ENCODE measurements around the gene BRPF1.

BRPF1 gene

DNA sequence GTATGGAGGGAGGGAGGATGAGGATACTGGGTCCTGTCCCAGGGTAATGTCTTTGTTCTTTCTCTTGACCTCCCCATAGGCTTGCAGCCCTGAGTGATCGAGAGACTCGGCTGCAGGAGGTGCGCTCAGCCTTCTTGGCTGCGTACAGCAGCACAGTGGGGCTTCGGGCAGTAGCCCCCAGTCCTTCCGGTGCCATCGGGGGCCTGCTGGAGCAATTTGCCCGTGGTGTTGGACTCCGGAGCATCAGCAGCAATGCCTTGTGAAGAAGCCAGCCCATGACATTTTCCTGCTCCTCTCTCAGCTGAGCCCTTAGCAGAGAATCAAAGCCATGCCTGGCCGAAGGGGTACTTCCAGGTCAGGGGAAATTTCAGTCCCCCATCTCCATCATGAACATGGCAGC, 29.8 kb upstream of the BRPF1 start:
- no peak for DNase-seq

- DNase-seq: no peak
These were observed 28.3 kb upstream of the BRPF1 start for GRCh38 chr3:9703240-9703639.

DNA sequence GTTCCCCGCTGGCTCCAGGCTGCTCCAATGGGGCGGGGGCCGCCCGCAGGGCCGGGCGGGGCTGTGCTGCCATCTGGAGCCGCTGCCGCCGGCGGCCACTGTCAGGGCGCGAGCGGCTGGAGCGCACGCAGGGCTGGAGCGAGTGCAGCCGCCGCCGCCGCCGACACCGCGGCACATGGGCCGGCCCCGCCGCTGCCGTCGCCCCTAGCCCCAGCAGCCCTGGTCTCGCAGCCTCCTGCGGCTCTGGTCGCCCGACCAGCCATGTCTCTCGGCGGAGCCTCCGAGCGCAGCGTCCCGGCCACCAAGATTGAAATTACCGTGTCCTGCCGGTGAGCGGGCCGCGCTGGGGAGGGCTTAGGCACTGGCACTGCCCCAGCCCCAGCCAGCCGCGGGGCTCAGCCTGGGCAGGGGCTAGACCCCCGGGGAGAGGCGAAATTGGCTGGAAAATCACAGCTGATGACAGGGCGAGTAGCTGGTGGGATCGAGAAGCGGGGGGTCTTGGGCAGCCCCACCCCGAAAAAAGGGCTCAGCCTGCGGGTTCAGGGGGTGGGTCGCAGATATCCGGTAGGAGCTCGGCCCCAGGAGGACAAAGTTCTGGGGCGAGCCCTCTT, 27.7 kb upstream of the BRPF1 start, which contains the start of gene CPNE9:
TSS of gene CPNE9 (plus strand) at position 98 of the 611 bp plus-strand sequence. CDS start at position 262, 164 bp downstream.
- DNase-seq: no peak

DNA sequence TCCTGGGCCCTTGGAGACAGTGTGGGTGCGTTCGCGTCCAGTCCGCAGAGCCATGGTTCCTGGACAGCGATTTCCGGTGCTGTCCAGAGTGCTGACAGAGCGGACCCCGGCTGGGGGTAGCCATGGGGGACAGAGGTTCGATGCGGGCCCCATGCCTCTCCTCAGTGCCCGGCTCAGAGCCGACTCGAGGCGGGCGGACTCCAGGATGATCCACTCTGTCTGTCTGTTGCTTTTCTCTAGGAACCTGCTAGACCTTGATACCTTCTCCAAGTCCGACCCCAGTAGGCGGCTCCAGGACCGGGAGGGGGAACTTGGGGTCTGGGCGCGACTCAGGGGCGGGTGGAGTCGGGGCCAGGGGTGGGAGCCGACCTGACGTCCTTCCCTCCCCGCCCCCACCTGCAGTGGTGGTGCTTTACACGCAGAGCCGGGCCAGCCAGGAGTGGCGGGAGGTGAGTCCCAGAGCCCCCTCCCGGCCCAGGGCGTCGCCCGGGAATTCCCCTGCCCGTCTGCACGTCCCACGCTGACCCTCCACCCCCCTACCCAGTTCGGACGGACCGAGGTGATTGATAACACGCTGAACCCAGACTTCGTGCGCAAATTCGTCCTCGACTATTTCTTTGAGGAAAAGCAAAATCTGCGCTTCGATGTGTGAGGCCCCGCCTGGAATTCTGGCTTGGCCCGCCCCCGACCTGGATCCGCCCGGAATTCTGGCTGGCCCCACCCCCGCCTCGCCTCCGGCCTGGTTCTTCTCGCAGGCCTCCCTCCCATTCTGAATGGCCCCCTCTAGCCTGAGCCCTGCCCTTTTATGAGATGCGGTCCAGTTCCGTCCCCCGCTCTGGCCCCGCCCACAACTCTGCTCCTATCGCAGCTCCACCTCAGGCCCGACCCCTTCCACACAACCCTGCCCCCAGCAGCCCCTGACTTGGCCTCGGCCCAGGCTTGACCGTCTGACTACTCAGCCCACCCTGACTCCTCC, 26.9 kb upstream of the BRPF1 start:
- DNase-seq: no peak

DNA sequence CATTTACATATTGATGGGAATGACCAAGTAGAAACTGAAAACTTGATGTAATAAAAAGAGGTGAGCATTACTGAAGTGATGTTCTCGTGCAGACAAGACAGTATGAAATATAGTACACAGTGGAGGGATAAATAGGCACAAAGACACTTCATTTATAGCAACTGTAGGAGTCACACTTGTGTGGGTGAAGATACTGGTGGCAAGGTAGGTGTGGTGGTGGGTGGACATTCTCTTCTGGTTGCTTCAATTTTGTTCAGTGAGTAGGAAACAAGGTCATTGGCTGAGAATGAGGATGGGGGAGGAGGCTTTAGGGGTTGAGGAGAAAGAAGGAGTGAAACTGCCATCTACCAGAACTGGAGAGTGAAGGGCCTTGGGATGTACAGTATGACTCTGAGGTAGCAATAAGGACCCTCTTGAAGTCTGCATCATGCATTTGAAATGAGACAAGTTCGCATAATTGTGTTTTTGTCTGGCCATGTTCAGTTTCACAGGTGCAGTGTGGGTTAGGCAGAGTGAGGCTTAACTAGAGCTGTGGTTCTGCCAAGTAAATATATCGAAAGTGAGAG, 21.3 kb upstream of the BRPF1 start:
- DNase-seq: no peak

DNA sequence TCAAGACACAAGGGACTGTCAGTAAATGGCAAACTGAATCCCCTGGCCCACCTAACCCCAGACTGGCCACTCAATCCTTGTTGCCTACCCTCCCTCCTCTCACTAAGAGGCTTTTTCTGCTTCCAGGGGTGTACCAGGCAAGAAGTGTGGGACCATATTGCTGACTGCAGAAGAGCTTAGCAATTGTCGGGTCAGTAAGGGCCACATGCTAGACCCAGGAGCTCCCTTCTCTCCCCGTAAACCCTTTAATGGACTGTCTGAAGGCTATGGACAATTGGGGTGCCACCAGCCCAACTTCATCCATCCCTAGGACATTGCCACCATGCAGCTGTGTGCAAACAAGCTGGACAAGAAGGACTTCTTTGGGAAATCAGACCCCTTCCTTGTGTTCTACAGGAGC, 19.1 kb upstream of the BRPF1 start:
- no peak for DNase-seq

DNA sequence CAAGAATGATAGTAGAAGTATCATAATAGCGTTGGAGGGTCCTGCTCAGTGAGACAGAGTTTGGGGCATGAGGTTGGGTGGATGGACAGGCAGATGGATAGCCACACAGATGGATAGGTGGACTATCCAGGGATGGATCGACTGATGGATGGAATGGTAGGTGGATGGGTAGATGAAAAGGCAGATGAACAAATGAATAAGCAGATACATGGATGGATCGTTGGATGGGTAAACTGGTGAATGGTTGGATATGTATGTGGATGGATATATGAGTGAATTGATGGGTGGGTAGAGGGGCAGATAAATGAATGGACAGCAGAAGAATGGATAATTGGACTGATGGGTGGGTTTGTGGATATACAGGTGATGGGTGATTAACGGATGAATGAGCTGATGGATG, 18.4 kb upstream of the BRPF1 start:
- DNase-seq: no peak

- no peak for DNase-seq
These were observed 16.4 kb upstream of the BRPF1 start for GRCh38 chr3:9715136-9715535.

DNA sequence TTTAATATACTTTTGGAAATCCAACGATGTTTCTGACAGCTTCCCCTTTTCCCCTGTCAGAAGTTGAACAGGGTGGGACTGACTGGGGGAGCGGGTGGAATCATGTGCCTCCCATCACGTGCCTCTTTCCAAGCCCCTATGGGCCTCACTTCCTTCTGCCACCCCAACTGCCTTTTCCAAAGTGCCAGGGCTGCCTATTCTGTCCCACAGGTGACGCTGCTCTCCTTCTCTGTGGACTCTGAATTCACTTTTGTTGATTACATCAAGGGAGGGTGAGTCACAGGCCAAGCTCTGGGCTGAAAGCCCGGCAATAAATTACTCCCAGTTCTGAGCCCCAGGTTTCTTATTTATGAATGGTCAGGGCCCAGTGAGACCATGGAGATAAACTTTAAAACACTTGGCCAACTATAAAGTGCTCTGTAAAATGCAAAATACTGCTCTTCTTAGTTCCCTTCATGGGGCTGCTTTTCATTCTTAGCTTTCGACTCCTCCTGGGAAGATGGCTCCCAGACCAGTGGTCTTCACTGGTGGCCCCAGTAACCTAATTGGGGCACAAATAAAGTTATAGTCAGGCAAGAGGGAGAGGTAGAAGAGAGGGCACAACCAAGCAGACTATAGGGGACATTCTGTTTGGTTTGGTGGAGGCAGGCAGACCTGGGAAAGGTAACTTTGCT, 15.6 kb upstream of the BRPF1 start:
- peak; percentile 42 for DNase-seq

DNA sequence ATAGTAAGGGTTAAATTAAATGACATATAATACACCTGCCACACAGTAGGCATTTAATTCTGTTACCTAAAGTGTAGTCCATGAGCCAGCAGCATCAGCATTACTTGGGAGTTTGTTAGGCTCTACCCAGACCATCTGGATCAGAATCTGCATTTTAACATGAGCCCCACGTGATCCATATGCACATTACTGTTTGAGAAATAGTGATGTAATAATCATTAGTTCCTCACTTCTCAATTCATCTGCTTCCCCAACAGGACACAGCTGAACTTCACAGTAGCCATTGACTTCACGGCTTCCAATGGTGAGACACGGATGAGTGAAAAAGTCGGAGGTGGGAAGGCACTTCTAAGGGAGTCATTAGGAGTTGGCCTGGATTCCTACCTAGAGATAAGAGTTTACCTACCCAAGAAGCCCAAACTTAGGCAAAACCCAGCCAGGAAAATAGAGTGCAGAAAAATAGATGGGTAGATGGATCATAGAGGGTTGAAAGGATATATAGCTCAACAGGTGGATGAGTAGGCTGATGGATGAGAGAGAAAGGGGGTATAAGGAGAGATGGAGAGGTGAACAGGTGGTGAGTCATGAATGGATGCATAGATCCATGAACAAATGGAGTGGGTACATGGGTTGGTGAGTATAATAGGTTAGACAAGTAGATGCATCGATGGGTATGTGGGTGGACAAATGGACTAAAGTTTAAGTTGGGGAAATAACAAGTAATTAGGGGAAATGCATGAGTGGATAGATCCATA, 14.6 kb upstream of the BRPF1 start:
- DNase-seq: no peak

GRCh38 chr3:9717563-9717962, 14.0 kb upstream of the BRPF1 start:
- DNase-seq: no peak

GRCh38 chr3:9718118-9718517, 13.4 kb upstream of the BRPF1 start:
- DNase-seq: no peak

- no peak for DNase-seq
These were observed 10.4 kb upstream of the BRPF1 start for GRCh38 chr3:9721015-9721699.

DNA sequence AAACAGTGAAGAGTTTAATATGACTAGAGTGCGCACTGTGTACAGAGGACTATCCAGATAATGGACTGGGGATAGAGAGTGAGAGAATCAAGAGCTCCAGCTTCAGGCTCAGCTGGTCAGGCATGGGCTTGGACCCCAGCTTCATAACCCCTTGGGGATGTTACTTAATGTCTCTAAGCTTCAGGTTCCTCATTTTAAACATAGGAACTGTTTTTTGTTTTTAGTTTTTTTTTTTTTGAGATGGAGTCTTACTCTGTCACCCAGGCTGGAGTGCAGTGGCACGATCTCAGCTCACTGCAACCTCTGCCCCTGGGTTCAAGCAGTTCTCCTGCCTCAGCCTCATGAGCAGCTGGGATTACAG, 9.9 kb upstream of the BRPF1 start:
- DNase-seq: no peak

DNA sequence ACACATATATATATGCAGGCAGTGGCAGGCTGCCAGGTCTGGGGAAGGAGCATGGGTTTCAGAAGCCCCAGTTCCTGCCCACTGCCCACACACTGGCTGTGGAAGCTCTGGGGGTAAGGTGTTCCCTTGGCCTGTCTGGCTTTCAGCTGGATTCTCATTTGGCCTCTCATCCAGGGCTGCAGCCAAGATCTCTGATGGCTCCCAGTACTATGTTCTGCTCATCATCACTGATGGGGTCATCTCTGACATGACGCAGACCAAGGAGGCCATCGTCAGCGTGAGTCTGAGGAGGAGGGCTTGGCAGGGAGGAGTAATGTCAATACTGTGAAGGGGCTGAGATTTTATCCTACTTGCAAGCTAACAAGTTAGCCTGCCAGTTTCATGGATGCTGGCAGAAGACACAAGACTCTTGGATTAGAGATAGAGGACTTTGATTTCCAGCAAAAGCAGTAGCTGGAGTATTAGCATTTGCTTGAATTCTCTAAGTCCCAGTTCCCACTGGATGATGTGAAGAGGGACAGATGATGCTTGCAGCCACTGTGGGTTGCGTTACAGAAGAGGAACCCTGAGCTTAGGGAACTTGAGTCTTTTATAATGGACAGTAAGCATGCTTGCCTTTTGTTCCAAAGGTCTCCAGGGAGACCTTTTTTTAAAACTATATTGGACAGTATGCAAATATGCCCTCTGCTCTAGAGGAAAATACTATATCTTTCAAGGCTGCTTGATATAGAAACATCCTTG, 5.6 kb upstream of the BRPF1 start:
- no peak for DNase-seq

GRCh38 chr3:9727041-9727595, 4.4 kb upstream of the BRPF1 start:
- peak; percentile 75 for DNase-seq

DNA sequence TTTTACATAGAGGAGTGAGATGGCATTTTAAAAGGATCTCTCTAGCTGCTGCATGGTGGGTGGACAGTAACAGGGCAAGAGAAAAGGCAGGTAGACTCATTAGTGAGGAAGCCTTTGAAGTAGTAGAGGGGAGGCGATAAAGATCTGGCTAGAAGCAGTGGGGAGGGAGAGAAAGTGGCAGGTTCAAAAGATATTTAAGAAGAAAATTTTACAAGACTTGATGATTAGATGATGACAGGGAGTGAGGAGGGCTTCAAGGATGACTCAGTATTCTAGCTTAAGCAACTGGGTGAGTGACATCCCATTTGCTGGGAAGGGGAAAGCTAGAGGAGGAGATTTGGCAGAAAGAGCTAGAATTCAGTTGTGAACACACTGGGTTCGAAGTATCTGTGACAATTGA, 3.8 kb upstream of the BRPF1 start:
- DNase-seq: no peak

GRCh38 chr3:9729419-9729818, 2.1 kb upstream of the BRPF1 start:
- no peak for DNase-seq

- no peak for DNase-seq
These were observed 804 bp upstream of the BRPF1 start for GRCh38 chr3:9730657-9731205.

DNA sequence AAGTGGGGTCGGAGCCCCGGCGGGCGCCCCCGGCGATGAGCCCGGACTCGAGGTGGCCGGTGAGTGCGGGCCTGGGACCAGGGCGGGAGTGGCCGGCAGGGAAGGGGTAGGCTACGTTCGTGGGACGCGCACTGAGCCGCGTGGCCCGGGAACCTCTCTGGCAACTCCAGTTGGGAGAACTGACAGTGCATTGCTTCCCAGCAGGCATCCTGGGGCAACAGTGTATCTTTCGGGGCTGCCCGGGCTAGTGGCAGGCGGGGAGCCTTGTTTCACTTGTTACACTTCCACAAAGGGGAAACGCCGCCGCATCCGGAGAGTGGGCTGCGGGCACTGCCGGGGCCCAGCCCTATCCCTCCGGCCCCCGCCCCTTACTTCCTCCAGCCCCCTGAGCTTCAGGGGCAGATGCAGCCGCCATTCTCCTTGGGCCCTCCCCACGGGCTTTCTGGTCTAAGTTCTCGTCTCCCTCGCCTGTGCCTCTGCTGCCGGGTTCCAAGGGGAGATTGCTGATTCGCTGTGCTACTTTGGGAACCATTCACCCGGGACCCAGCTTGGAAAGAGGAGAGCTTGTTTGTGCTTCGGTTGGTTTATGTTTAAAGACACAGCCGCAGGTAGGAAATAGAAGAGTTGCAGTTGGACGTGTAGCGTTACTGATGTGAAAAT, 675 bp downstream of the BRPF1 start:
- peak; percentile 64 for DNase-seq
